Panc1 (cell line): ENCODE data around the gene POSTN.

Experiments used
- CTCF ChIP-seq: fragments of 450-650 bp; IDR thresholded peaks from 2 replicates; pipeline ENCODE4 v1.5.1; 2017; ENCODE audit warnings: mild to moderate bottlenecking
- POLR2AphosphoS5 ChIP-seq: IDR thresholded peaks from 2 replicates; pipeline ENCODE4 v1.6.1; 2012; ENCODE audit warnings: mild to moderate bottlenecking, low read depth, low read length, moderate library complexity
- TCF7L2 ChIP-seq: IDR thresholded peaks from 2 replicates; pipeline ENCODE4 v1.6.1; 2011; ENCODE audit warnings: mild to moderate bottlenecking, low read depth, low read length, inconsistent platforms

GRCh38 chr13:37599519-37599918 lies 951 bp upstream of the POSTN start:
- TF ChIP-seq TCF7L2 (no peak), CTCF (no peak), POLR2AphosphoS5 (no peak)
